ENCODE measurements around the gene ITPK1.

ITPK1 gene

GRCh38 chr14:93035917-93036651 is 79.6 kb downstream of the ITPK1 start:
- TF ChIP-seq EZH2 (IDR thresholded peaks at IDR 0.05; ENCODE audit: borderline replicate concordance, low read depth, low read length, severe bottlenecking): no peak
- peaks cover 60% of the 10 kb centered on the region for H4K20me1 ChIP-seq (ENCODE audit: insufficient read depth, low read length)
- no peak for ATAC-seq (ENCODE audit: insufficient read depth, low read depth)
- H3K27ac ChIP-seq (ENCODE audit: low read length): no peak overlapping the region
- peaks cover 5% of the 10 kb centered on the region for H3K79me2 ChIP-seq (ENCODE audit: insufficient read depth, low read length)
- H3K9ac ChIP-seq (ENCODE audit: low read depth, low read length): no peak overlapping the region
- no peak overlapping the region for H3K4me3 ChIP-seq (ENCODE audit: low read depth in 1 of 2, low read length in 2 of 2)
- no peaks in the 10 kb centered on the region for H3K9me3 ChIP-seq (ENCODE audit: insufficient read depth, low read length, severe bottlenecking)
- no peaks in the 10 kb centered on the region for H3K27me3 ChIP-seq (ENCODE audit: insufficient read depth, low read length, poor library complexity)
- no peaks in the 10 kb centered on the region for H3K36me3 ChIP-seq (ENCODE audit: insufficient read depth, low read length)
- H3K4me1 ChIP-seq (ENCODE audit: insufficient read depth, low read length): no peaks in the 10 kb centered on the region
- no peak overlapping the region for H3K4me2 ChIP-seq (ENCODE audit: insufficient read depth, low read length)
- no peak for DNase-seq
- H2AFZ ChIP-seq (ENCODE audit: low read depth, low read length): no peak overlapping the region

GRCh38 chr14:93035585-93035916 is 80.2 kb downstream of the ITPK1 start:
- Histone ChIP-seq H3K4me3 (ENCODE audit: low read depth in 1 of 2, low read length in 2 of 2) (no peak overlapping the region), H3K4me2 (ENCODE audit: insufficient read depth, low read length) (no peak overlapping the region), H4K20me1 (ENCODE audit: insufficient read depth, low read length) (peaks cover 55% of the 10 kb centered on the region), H3K27me3 (ENCODE audit: insufficient read depth, low read length, poor library complexity) (no peaks in the 10 kb centered on the region), H3K27ac (ENCODE audit: low read length) (no peak overlapping the region), H3K9me3 (ENCODE audit: insufficient read depth, low read length, severe bottlenecking) (no peaks in the 10 kb centered on the region), H3K79me2 (ENCODE audit: insufficient read depth, low read length) (peaks cover 5% of the 10 kb centered on the region), H3K36me3 (ENCODE audit: insufficient read depth, low read length) (peaks cover 1% of the 10 kb centered on the region; the same call in 1 of the 2 replicates), H2AFZ (ENCODE audit: low read depth, low read length) (no peak overlapping the region), H3K4me1 (ENCODE audit: insufficient read depth, low read length) (no peaks in the 10 kb centered on the region), H3K9ac (ENCODE audit: low read depth, low read length) (no peak overlapping the region)
- ATAC-seq (ENCODE audit: insufficient read depth, low read depth) (no peak), DNase-seq (no peak)
- TF ChIP-seq EZH2 (IDR thresholded peaks at IDR 0.05; ENCODE audit: borderline replicate concordance, low read depth, low read length, severe bottlenecking) (no peak), CTCF (IDR thresholded peaks at IDR 0.05; ENCODE audit: borderline replicate concordance, extremely low read depth, low read length, poor library complexity, severe bottlenecking) (no peak)

GRCh38 chr14:93034671-93034994 is 81.1 kb downstream of the ITPK1 start:
- Histone ChIP-seq H3K4me3 (ENCODE audit: low read depth in 1 of 2, low read length in 2 of 2) (no peak overlapping the region), H4K20me1 (ENCODE audit: insufficient read depth, low read length) (peaks cover 50% of the 10 kb centered on the region), H3K27ac (ENCODE audit: low read length) (no peak overlapping the region), H2AFZ (ENCODE audit: low read depth, low read length) (no peak overlapping the region), H3K4me2 (ENCODE audit: insufficient read depth, low read length) (no peak overlapping the region), H3K9ac (ENCODE audit: low read depth, low read length) (no peak overlapping the region), H3K27me3 (ENCODE audit: insufficient read depth, low read length, poor library complexity) (no peaks in the 10 kb centered on the region), H3K4me1 (ENCODE audit: insufficient read depth, low read length) (no peaks in the 10 kb centered on the region), H3K9me3 (ENCODE audit: insufficient read depth, low read length, severe bottlenecking) (no peaks in the 10 kb centered on the region), H3K79me2 (ENCODE audit: insufficient read depth, low read length) (peaks cover 5% of the 10 kb centered on the region; the same call in 1 of the 2 replicates), H3K36me3 (ENCODE audit: insufficient read depth, low read length) (peaks cover 3% of the 10 kb centered on the region; the same call in 1 of the 2 replicates)
- TF ChIP-seq EZH2 (IDR thresholded peaks at IDR 0.05; ENCODE audit: borderline replicate concordance, low read depth, low read length, severe bottlenecking) (no peak), CTCF (IDR thresholded peaks at IDR 0.05; ENCODE audit: borderline replicate concordance, extremely low read depth, low read length, poor library complexity, severe bottlenecking) (no peak)
- ATAC-seq (ENCODE audit: insufficient read depth, low read depth): no peak
- no peak for DNase-seq

GRCh38 chr14:93033983-93034670 is 81.6 kb downstream of the ITPK1 start:
- H3K27me3 ChIP-seq (ENCODE audit: insufficient read depth, low read length, poor library complexity): no peaks in the 10 kb centered on the region
- no peak for TF ChIP-seq EZH2 (IDR thresholded peaks at IDR 0.05; ENCODE audit: borderline replicate concordance, low read depth, low read length, severe bottlenecking)
- peak; percentile 66 for TF ChIP-seq CTCF (IDR thresholded peaks at IDR 0.05; ENCODE audit: borderline replicate concordance, extremely low read depth, low read length, poor library complexity, severe bottlenecking)
- ATAC-seq (ENCODE audit: insufficient read depth, low read depth) (peak; percentile 88), DNase-seq (peak; percentile 50)
- H3K4me3 ChIP-seq (ENCODE audit: low read depth in 1 of 2, low read length in 2 of 2): no peak overlapping the region
- peaks cover 3% of the 10 kb centered on the region; the same call in 1 of the 2 replicates for H3K36me3 ChIP-seq (ENCODE audit: insufficient read depth, low read length)
- no peak overlapping the region for H3K4me2 ChIP-seq (ENCODE audit: insufficient read depth, low read length)
- no peak overlapping the region for H2AFZ ChIP-seq (ENCODE audit: low read depth, low read length)
- no peaks in the 10 kb centered on the region for H3K4me1 ChIP-seq (ENCODE audit: insufficient read depth, low read length)
- no peak overlapping the region for H3K9ac ChIP-seq (ENCODE audit: low read depth, low read length)
- H3K27ac ChIP-seq (ENCODE audit: low read length): no peak overlapping the region
- no peaks in the 10 kb centered on the region for H3K9me3 ChIP-seq (ENCODE audit: insufficient read depth, low read length, severe bottlenecking)
- peaks cover 54% of the 10 kb centered on the region for H4K20me1 ChIP-seq (ENCODE audit: insufficient read depth, low read length)
- H3K79me2 ChIP-seq (ENCODE audit: insufficient read depth, low read length): peaks cover 5% of the 10 kb centered on the region; the same call in 1 of the 2 replicates

All from DND-41 (cell line).